HepG2 (cell line): Measurements from ENCODE around the gene ZBTB7B. TPM values are rescaled to one million over a fixed set of nuclear protein-coding genes. Genes with fewer than 3 reads are reported as not detected.

ENCODE experiments used
- ARNTL ChIP-seq: sonication (generic); formaldehyde crosslinking; IDR thresholded peaks from 2 replicates; pipeline ENCODE4 v1.4.0; 2020; ENCODE audit warnings: mild to moderate bottlenecking, missing genetic modification reagents
- FOXK1 ChIP-seq: sonication (generic); formaldehyde crosslinking; IDR thresholded peaks from 2 replicates; pipeline ENCODE4 v1.4.0; 2020; ENCODE audit warnings: low read depth, missing genetic modification reagents, borderline replicate concordance
- GFI1 ChIP-seq: sonication (generic); formaldehyde crosslinking; IDR thresholded peaks from 2 replicates; pipeline ENCODE4 v1.5.0; 2020; ENCODE audit warnings: missing genetic modification reagents, mild to moderate bottlenecking, borderline replicate concordance
- HNRNPH1 ChIP-seq: fragments of 200-400 bp; formaldehyde crosslinking; optimal IDR thresholded peaks from 2 replicates; pipeline ENCODE3; 2017; ENCODE audit warnings: mild to moderate bottlenecking, low read depth, low read length
- KLF16 ChIP-seq, 2 experiments: sonication (generic) in 1 of 2; formaldehyde crosslinking in 1 of 2; IDR thresholded peaks; 2 replicates each; pipeline versions ENCODE4 v1.6.1 to v1.8.0; 2016 to 2023; ENCODE audit warnings: missing genetic modification reagents in 2 of 2, missing compliant biosample characterization in 1 of 2
- MTF2 ChIP-seq: sonication (generic); formaldehyde crosslinking; IDR thresholded peaks from 2 replicates; pipeline ENCODE4 v1.5.0; 2020; ENCODE audit warnings: missing genetic modification reagents, borderline replicate concordance
- RNF2 ChIP-seq: fragments of 450-650 bp; conservative IDR thresholded peaks from 2 replicates; pipeline ENCODE4 v1.6.1; 2016; ENCODE audit warnings: low read depth
- SALL2 ChIP-seq: sonication (generic); formaldehyde crosslinking; IDR thresholded peaks from 2 replicates; pipeline ENCODE4 v1.8.1; 2023; ENCODE audit warnings: mild to moderate bottlenecking, missing genetic modification reagents, inconsistent platforms
- SMAD3 ChIP-seq: sonication (generic); formaldehyde crosslinking; IDR thresholded peaks from 2 replicates; pipeline ENCODE4 v1.4.0; 2020; ENCODE audit warnings: missing genetic modification reagents
- SNAI1 ChIP-seq: sonication (generic); formaldehyde crosslinking; IDR thresholded peaks from 2 replicates; pipeline ENCODE4 v1.5.0; 2020; ENCODE audit warnings: mild to moderate bottlenecking, missing genetic modification reagents, borderline replicate concordance
- SP4 ChIP-seq: sonication (generic); formaldehyde crosslinking; IDR thresholded peaks from 2 replicates; pipeline ENCODE4 v1.8.1; 2023; ENCODE audit warnings: mild to moderate bottlenecking, missing genetic modification reagents
- SP5 ChIP-seq: IDR thresholded peaks from 2 replicates; pipeline ENCODE4 v1.6.1; 2016; ENCODE audit warnings: low read depth, borderline replicate concordance
- TBP ChIP-seq: sonication (generic); formaldehyde crosslinking; IDR thresholded peaks from 2 replicates; pipeline ENCODE4 v1.5.0; 2020; ENCODE audit warnings: missing genetic modification reagents
- TOPORS ChIP-seq: sonication (generic); formaldehyde crosslinking; IDR thresholded peaks from 2 replicates; pipeline ENCODE4 v1.8.0; 2023; ENCODE audit warnings: mild to moderate bottlenecking, missing genetic modification reagents
- TRIM24 ChIP-seq: sonication (generic); formaldehyde crosslinking; IDR thresholded peaks from 2 replicates; pipeline ENCODE4 v1.8.0; 2022; ENCODE audit warnings: mild to moderate bottlenecking, missing genetic modification reagents
- ZBTB8A ChIP-seq: sonication (generic); formaldehyde crosslinking; IDR thresholded peaks from 2 replicates; pipeline ENCODE4 v1.4.0; 2020; ENCODE audit warnings: mild to moderate bottlenecking, low read depth, missing genetic modification reagents, borderline replicate concordance
- ZNF180 ChIP-seq: sonication (generic); formaldehyde crosslinking; IDR thresholded peaks from 2 replicates; pipeline ENCODE4 v1.4.0; 2020; ENCODE audit warnings: low read depth, missing genetic modification reagents, borderline replicate concordance
- ZNF225 ChIP-seq: sonication (generic); formaldehyde crosslinking; IDR thresholded peaks from 2 replicates; pipeline ENCODE4 v1.4.0; 2020; ENCODE audit warnings: mild to moderate bottlenecking, missing genetic modification reagents
- ZNF230 ChIP-seq: sonication (generic); formaldehyde crosslinking; IDR thresholded peaks from 2 replicates; pipeline ENCODE4 v1.4.0; 2020; ENCODE audit warnings: mild to moderate bottlenecking, missing genetic modification reagents
- polyA plus RNA-seq, 8 experiments: library from polyadenylated mRNA; depleted of rRNA in 3 of 8; stranded (reverse) in 7 of 8; unstranded in 1 of 8; fragments of >200 nt; fragmentation: Illumina TruSeq in 4 of 8; extraction: Trizol in 4 of 8; gene quantifications; 2 replicates each; pipeline versions ENCODE4 v1.2.1 to v1.2.3, GENCODE V29; 2011 to 2016; ENCODE audit warnings: low read depth in 4 of 8, missing spikeins in 1 of 8, mixed read lengths in 1 of 8; ENCODE audit not compliant: insufficient read depth in 1 of 8
- total RNA-seq, 5 experiments: library from RNA; depleted of rRNA; stranded (reverse); fragments of >200 nt; fragmentation: Illumina TruSeq; extraction: Trizol; gene quantifications; 2 replicates each; pipeline ENCODE4 v1.2.3, GENCODE V29; 2016; ENCODE audit warnings: low read depth in 1 of 5
- TF ChIP-seq, protein P1 (sequence below): sonication (generic); formaldehyde crosslinking; conservative IDR thresholded peaks from 2 replicates; pipeline ENCODE4 v1.4.0; 2020; ENCODE audit warnings: missing genetic modification reagents
- TF ChIP-seq, protein P2 (sequence below): sonication (generic); formaldehyde crosslinking; IDR thresholded peaks from 2 replicates; pipeline ENCODE4 v1.4.0; 2020; ENCODE audit warnings: missing genetic modification reagents
- TF ChIP-seq, protein P3 (sequence below), 2 experiments: sonication (generic) in 1 of 2; formaldehyde crosslinking in 1 of 2; IDR thresholded peaks; 2 replicates each; pipeline versions ENCODE4 v1.4.0 to v1.6.1; 2016 to 2020; ENCODE audit warnings: borderline replicate concordance in 1 of 2, low read depth in 1 of 2, mild to moderate bottlenecking in 1 of 2, missing genetic modification reagents in 1 of 2

Gene ZBTB7B
- total and polyA plus RNA-seq, 2 of the 13 experiments (the other 11 are each of a cell fraction or from before 2014, with no cell fraction given), result 15.5 to 17.5 TPM

DNA sequence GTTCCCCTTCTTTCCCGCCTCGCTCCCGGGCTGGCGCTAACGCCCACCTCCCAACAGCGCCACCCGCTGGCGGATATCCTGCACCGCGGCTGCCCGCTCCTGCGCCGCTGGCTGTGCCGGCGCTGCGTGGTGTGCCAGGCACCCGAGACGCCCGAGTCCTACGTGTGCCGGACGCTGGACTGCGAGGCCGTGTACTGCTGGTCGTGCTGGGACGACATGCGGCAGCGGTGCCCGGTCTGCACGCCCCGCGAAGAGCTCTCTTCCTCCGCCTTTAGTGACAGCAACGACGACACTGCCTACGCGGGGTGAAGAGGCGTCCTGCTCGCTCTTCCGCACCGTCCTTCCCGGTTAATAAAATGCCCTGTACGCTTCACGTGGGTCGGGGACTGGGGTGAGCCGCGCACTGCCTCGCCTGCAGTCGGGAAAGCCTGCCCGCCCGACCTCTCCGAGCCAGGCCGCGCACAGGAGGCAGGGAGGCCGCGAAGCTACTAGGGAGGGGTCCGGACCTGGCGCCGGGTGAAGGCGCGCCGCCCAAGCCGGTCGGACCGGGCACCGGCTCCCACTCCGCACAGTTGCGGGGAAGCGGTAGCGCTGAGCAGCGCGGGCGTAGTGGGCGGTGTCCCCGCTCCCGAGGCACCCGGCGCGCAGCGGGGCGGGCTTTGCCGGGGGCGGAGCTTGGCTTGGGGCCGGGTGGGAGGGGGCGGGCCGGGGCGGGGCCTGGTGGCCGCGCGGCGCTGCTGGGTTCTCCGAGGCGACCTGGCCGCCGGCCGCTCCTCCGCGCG is 48.1 kb downstream of the ZBTB7B start, which contains the start of gene ADAM15 (continued):
- TF ChIP-seq ZNF230 (0 out of 2 replicates have a peak, but pooled peaks have one; percentile 26), SP5 (CRISPR knock-in tag) (no peak), RNF2 (peak; percentile 74; the same call in 1 of the 2 replicates), HNRNPH1 (no peak), FOXK1 (peak; percentile 18; the same call in 1 of the 2 replicates), ZNF180 (CRISPR knock-in tag) (no peak), TOPORS (CRISPR knock-in tag) (no peak), KLF16 (CRISPR knock-in tag; IDR thresholded peaks at IDR 0.05) (peak in 1 of 2 experiments; percentile 72; a peak in 1 of 4 replicates), ZNF225 (CRISPR knock-in tag) (peak; percentile 76; the same call in 1 of the 2 replicates), TBP (CRISPR knock-in tag) (no peak), MTF2 (peak; percentile 87; the same call in 1 of the 2 replicates), SMAD3 (CRISPR knock-in tag) (peak; percentile 64; the same call in 1 of the 2 replicates), GFI1 (CRISPR knock-in tag) (no peak; the same call in 1 of the 2 replicates), TRIM24 (CRISPR knock-in tag) (no peak), SNAI1 (CRISPR knock-in tag) (peak; percentile 79; the same call in 1 of the 2 replicates), SP4 (CRISPR knock-in tag) (peak; percentile 73), ARNTL (CRISPR knock-in tag) (peak; percentile 53; the same call in 1 of the 2 replicates), ZBTB8A (CRISPR knock-in tag) (no peak), SALL2 (peak; percentile 25; the same call in 1 of the 2 replicates)
- TF ChIP-seq, protein P1, sequence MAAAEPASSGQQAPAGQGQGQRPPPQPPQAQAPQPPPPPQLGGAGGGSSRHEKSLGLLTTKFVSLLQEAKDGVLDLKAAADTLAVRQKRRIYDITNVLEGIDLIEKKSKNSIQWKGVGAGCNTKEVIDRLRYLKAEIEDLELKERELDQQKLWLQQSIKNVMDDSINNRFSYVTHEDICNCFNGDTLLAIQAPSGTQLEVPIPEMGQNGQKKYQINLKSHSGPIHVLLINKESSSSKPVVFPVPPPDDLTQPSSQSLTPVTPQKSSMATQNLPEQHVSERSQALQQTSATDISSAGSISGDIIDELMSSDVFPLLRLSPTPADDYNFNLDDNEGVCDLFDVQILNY, result peak; percentile 94
- TF ChIP-seq, protein P2, sequence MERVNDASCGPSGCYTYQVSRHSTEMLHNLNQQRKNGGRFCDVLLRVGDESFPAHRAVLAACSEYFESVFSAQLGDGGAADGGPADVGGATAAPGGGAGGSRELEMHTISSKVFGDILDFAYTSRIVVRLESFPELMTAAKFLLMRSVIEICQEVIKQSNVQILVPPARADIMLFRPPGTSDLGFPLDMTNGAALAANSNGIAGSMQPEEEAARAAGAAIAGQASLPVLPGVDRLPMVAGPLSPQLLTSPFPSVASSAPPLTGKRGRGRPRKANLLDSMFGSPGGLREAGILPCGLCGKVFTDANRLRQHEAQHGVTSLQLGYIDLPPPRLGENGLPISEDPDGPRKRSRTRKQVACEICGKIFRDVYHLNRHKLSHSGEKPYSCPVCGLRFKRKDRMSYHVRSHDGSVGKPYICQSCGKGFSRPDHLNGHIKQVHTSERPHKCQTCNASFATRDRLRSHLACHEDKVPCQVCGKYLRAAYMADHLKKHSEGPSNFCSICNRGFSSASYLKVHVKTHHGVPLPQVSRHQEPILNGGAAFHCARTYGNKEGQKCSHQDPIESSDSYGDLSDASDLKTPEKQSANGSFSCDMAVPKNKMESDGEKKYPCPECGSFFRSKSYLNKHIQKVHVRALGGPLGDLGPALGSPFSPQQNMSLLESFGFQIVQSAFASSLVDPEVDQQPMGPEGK (CRISPR knock-in tag), result 0 out of 2 replicates have a peak, but pooled peaks have one; percentile 27
- TF ChIP-seq, protein P3, sequence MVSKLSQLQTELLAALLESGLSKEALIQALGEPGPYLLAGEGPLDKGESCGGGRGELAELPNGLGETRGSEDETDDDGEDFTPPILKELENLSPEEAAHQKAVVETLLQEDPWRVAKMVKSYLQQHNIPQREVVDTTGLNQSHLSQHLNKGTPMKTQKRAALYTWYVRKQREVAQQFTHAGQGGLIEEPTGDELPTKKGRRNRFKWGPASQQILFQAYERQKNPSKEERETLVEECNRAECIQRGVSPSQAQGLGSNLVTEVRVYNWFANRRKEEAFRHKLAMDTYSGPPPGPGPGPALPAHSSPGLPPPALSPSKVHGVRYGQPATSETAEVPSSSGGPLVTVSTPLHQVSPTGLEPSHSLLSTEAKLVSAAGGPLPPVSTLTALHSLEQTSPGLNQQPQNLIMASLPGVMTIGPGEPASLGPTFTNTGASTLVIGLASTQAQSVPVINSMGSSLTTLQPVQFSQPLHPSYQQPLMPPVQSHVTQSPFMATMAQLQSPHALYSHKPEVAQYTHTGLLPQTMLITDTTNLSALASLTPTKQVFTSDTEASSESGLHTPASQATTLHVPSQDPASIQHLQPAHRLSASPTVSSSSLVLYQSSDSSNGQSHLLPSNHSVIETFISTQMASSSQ (IDR thresholded peaks at IDR 0.05; ENCODE audit: low read depth), result no peak
- TF ChIP-seq, protein P3 (CRISPR knock-in tag; IDR thresholded peaks at IDR 0.05; ENCODE audit: borderline replicate concordance), result peak; percentile 38; the same call in 1 of the 2 replicates
